HG02571 (cell line): ENCODE results near the gene COL4A2.

Experiments used
- ATAC-seq: cut with Tn5 transposase; IDR thresholded peaks from one replicate; pipeline ENCODE4 v1.9.1; 2021; ENCODE audit warnings: mild to moderate bottlenecking, moderate library complexity; ENCODE audit not compliant: unreplicated experiment

The COL4A2 gene

DNA sequence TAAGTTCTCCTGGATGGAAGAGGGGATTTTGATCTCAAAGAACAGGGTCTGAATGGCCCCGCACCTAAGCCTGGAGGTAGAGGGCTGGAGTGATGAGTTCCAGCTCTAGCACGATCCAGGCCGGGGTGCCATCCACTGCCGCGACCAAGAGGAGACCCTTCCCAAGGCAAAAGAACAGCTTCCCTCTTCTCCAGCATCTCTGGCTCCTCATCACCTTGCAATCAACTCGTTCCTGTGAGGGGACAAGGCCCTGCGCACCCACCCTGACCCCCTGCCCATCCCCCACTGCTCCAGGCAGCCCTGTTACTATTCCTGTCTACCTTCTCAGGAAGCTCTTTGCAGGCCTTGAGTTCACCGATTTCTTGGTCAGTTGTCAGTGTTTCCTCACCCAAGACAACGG lies 17.9 kb upstream of the COL4A2 start:
- ATAC-seq: no peak

DNA sequence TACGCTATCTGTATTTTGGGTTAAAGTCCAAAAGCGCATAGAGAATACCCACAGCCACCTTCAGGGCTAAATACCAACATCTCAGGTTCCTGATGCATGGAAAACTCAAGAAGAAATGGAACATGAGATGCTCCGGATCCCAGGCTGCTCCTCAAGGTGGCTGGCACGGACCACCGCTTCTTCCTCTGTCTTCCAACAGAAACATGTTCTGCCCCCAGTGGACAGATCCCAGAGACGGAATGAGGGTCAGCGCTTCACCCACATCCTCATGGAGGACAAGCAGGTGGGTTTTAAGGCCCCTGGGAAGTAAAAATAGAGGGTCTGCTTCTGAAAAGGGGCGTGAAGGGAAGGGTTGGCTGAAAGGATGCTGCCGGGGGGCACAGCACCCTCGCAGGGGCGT lies 17.4 kb upstream of the COL4A2 start:
- ATAC-seq: no peak

- ATAC-seq: no peak
Observed at GRCh38 chr13:110290153-110290552, 16.9 kb upstream of the COL4A2 start.

DNA sequence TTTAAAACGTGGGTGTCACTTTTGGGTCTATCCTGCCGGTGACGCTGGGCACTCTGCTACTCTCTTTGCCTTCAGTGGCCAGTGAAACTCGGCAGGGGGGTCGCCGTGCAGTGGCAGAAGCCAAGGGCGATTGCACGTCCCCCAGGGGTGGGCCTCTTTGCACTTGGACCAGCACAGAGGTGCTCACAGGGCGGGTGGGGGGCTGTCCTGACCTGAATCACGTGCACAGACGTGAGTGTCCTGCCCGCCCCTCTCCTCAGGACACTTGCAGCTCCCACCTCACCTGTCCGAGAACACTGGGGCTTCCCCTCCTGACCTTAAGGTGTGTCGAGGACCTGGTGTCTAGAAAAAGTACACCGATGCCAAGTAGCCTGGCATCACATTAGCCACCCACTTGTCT lies 16.3 kb upstream of the COL4A2 start:
- ATAC-seq: no peak

DNA sequence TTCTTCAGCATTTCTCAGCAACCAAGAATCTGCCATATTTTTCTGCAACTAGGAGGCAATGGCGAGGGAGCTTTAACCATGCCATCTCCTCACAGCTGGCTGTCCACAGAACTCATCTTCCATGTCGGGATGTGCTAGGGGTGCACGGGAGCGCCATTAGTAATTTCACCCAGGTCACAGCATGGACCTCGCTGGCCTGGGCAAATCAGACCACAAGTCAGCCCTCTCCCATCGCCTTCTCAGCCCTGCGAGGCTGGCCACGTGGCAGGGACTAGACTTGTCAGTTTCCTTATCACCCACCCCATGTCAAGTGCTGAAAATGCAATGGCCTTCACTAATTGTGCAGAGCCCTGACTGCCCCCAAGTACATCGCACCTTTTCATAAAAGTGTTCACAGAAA lies 15.8 kb upstream of the COL4A2 start:
- no peak for ATAC-seq

DNA sequence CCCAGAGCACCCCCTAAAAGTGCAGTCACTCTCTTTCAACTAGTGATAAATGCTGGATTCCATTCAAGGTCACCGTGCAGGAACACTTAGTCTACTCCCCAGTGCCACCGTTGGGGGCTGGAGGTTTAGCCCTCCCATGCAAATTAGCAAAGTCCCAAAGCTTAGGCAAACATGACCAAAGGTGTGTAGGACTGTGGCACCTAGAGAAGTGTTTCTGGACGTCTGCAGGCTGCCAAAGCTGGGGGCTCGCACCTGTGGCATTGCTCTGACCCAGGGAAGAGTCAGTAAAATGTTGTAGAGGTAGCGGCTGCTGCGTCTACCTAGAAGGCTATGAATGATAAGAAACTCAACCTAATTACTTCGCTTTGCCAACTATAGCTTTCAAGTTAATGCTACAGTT lies 14.0 kb upstream of the COL4A2 start:
- no peak for ATAC-seq

DNA sequence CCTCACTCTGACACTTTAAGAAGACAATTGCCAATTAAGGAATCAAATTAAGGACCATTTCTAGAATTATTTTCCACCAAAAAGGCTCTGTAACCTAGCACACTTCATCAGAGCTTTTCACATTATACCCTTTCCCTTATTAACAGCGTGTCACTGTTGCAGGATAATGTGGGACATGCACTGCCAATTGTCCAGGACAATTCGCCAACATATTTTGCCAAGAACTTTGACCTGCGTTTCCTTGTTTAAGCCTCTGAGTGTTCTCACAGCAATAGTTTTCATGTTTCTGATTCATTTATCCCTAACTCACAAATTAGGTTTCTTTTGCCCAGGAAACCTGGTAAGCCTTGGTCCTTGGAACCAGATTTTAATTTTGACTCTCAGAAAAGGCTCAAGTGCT lies 13.4 kb upstream of the COL4A2 start:
- ATAC-seq: no peak

GRCh38 chr13:110294146-110294545 lies 12.9 kb upstream of the COL4A2 start:
- no peak for ATAC-seq

DNA sequence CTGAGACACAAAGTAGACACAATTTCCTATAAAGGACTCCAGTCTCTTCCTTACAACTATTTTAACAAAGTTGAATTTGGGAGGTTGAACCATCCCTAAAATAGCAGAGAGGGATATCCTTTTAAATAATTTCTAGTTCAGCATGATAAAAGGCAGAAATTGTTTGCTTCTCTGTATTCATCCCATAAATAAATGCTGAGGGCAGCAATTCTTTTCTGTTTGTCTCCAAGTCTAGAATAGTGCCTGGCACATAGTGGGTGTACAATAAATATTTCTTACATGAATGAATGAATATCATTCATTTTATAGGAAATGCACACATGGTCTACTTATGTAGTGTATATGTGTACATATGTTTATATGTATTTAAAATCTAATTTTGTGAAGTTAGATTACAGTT lies 12.5 kb upstream of the COL4A2 start:
- no peak for ATAC-seq

- ATAC-seq: no peak
Observed at GRCh38 chr13:110297011-110297410, 10.1 kb upstream of the COL4A2 start.

DNA sequence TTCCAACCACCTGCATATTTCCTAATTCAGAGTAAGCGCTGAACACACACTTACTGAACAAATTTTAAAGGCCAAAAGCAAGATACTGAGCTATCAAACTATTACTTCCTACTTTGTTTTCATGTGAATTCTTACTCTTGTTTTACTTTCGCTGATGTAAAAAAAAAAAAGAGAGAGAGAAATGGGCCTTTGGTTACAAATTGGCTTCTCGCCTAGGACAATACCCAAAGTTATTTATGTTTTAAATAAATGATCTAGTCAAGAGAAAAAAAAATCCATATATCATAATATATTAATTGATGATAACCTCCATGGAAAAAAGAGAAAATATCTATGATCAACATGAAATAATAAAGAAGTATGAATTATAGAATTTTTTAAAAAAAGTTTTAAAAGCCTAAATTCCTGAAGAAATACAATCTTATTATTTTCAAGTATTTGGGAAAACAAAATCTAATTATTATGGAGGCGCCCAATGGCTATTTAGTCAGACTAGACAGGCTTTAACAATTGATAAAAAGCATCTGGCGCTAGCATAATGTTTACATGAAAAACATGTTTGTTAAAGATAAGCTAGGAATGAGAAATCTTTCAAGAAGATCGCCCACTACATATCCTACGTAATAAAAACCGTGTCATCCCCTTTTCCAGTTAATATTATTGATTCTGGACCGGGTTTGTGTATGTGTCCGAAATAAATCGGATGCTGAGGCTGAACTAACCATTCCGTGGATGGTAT lies 9.1 kb upstream of the COL4A2 start:
- ATAC-seq: no peak

DNA sequence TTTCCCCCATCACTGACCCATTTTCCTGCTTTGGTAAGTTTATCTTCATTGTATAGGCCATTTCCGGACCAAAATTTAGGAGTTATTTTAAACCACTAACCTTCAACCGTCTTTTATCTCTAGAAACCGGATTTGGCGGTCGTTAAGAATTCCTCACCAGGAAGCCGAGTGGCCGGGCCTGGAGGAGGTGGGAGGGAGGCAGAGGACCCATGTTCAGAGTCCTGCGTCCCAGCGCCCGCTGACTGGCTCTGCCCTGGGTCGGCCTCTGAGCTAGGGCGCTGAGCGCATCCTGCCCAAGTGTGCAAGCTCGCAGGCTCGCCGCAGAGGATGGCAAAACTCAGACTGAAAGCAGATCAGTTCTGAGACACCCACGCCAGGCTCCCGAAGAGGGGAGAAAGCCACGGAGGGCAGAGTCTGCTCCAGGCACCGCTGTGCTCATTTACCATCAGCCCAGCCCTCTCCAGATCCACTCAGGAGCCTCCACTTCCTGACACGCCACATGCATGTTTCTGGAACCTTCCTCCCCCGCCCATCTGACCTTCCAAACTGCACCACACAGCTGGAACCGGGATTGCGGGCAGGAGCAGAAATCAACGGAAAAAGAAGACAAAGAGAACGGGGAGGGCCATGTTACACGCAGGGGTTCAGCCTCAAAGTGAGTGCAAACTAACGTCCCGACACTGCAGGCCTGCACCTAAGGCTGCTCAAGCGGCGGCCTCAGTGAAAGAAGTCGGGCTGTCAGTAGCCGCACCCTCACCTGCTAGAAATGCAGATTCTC lies 8.4 kb upstream of the COL4A2 start:
- no peak for ATAC-seq

DNA sequence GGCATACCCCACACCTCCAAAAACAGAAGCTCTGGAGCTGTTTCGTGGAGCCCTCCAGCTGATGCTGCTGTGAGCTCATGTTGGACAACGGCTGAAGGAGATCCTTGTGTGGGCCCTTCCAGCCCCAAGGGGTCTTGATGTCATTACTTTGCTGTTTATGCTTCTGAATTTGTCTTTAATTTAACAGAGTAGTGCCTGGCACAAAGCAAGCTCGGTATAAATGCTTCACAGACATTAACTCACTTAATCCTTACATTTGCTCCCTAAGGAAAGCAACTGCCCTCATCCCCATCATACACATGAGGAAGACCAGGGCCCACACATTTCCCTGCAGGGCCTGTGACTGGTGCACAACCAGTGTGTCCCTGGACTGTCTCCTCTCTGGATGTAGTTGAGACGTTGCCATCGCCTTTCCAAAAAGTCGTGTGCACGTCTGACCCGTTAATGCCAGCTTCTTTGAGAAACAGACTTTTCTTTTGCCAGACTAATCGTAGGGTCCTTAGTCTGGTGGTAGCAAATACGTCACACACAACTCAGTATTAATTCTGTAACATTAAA lies 7.7 kb upstream of the COL4A2 start:
- ATAC-seq: no peak

GRCh38 chr13:110300090-110300815 lies 6.8 kb upstream of the COL4A2 start:
- ATAC-seq: no peak

GRCh38 chr13:110301083-110301482 lies 6.0 kb upstream of the COL4A2 start:
- ATAC-seq: no peak

DNA sequence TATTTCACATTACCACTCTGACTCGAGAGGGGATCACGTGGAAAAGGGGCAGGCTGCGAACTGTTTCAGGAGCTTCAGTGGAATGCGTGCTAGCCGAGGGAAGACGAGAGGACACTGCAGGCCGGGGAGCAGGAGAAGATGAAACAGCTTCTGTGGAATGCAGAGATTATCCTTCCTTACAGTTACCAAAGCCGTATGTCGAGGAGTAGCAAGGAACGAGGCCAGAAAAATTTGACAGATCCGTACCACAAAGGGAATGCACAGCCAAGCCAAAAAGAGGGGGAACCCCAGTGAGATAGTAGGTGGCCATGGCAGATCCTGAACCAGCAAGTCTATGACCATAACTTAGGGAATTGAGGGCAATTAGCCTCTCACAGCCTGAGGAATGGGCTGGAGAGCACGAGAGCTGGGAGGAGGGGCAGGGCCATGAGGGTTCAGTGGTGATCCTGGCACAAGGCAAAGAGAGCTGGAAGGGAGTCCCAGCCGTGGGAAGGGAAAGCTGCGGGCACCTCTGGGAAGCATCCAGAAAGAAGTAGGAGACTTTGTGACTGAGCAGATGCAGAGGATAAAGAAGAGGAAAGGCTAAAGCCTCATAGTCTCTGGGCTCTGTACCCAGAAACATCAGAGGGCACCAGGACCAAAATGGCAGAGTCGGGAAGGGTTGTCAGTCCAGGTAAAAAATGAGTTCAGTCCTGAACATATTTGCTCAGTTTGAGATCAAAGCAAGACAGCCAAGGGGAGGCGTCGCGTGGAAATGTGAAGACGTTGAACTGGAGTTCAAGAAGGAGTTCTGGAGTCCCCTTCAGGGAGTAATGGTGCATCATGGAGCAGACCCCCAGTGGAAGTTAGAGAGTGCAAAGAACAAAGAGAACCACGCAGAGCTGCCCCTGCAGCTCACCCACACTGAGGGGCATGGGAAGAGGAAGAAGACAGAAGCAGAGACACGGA lies 5.2 kb upstream of the COL4A2 start:
- no peak for ATAC-seq

DNA sequence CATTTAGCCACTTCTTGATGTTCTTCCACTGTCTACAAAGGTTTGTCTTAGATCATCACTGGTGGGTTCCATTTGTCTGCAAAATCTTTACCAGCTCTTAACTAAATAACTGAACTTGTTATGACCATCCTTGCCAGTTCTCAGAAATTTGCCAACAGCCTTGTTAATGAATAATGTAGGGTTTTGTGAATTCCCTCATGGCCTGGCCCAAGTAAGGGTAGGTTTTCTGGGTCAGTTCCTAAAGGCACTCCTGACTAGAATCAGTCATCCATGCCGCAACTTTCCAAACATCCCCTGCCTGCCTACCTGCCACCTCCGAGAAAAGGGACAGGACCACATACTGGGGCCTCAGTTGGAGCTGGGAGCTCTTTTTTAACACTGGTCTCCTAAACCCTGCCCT lies 4.1 kb upstream of the COL4A2 start:
- no peak for ATAC-seq

- ATAC-seq: no peak
Observed at GRCh38 chr13:110303644-110304043, 3.4 kb upstream of the COL4A2 start.

- no peak for ATAC-seq
Observed at GRCh38 chr13:110304256-110304655, 2.8 kb upstream of the COL4A2 start.

GRCh38 chr13:110305001-110305400 lies 2.1 kb upstream of the COL4A2 start:
- no peak for ATAC-seq
